Liver (tissue), 3 donors: ENCODE results near the gene BTLA.
"Not testable (repeated sequence)": the region's sequence is repeated elsewhere in the genome, so short reads cannot be mapped to it uniquely, and the experiment has no call there.

Experiments used
- HNF4A ChIP-seq, 2 donors: conservative IDR thresholded peaks; 2 replicates each; pipeline ENCODE4 v1.6.1; 2016; ENCODE audit warnings: antibody characterized with exemption in 2 of 2, mild to moderate bottlenecking in 2 of 2
- HNF4G ChIP-seq: IDR thresholded peaks from 2 replicates; pipeline ENCODE4 v1.6.1; 2016; ENCODE audit warnings: antibody characterized with exemption
- MAX ChIP-seq: IDR thresholded peaks from 2 replicates; pipeline ENCODE4 v1.6.1; 2016; ENCODE audit warnings: antibody characterized with exemption
- RAD21 ChIP-seq, 2 donors: IDR thresholded peaks; 2 replicates each; pipeline ENCODE4 v1.6.1; 2016; ENCODE audit warnings: antibody characterized with exemption in 2 of 2, mild to moderate bottlenecking in 2 of 2
- RXRA ChIP-seq, 2 donors: IDR thresholded peaks; 2 replicates each; pipeline ENCODE4 v1.6.1; 2017 to 2018; ENCODE audit warnings: antibody characterized with exemption in 2 of 2, mild to moderate bottlenecking in 1 of 2
- YY1 ChIP-seq: IDR thresholded peaks from 2 replicates; pipeline ENCODE4 v1.6.1; 2016; ENCODE audit warnings: antibody characterized with exemption, mild to moderate bottlenecking
- TF ChIP-seq, protein P1 (sequence below): fragments of 150-350 bp; IDR thresholded peaks from 2 replicates; pipeline ENCODE4 v1.5.1; 2017; ENCODE audit warnings: improper control_type of control experiment, low read depth, low read length; ENCODE audit not compliant: missing input control
- TF ChIP-seq, protein P2 (sequence below): IDR thresholded peaks from 2 replicates; pipeline ENCODE4 v1.6.1; 2016; ENCODE audit warnings: antibody characterized with exemption
- donor health status: healthy.
- donor health status: healthy.

DNA sequence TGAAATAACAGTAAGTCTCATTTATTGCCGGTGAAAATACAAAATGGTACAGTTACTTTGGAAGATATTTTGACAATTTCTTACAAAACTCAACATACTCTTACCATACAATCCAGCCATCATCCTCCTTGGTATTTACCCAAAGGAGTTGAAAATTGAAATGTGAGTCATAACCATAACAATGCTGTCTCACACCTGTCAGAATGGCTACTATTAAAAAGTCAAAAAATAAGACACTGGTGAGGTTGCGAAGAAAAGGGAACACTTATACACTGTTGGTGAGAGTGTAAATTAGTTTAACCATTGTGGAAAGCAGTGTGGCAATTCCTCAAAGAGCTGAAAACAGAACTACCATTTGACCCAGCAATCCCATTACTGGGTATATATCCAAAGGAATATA, 37.5 kb downstream of the BTLA start:
- not testable (repeated sequence) for TF ChIP-seq RXRA (IDR thresholded peaks at IDR 0.05); YY1; HNF4G; RAD21 (IDR thresholded peaks at IDR 0.05); HNF4A (conservative IDR thresholded peaks at IDR 0.05); MAX
- TF ChIP-seq, protein P1, sequence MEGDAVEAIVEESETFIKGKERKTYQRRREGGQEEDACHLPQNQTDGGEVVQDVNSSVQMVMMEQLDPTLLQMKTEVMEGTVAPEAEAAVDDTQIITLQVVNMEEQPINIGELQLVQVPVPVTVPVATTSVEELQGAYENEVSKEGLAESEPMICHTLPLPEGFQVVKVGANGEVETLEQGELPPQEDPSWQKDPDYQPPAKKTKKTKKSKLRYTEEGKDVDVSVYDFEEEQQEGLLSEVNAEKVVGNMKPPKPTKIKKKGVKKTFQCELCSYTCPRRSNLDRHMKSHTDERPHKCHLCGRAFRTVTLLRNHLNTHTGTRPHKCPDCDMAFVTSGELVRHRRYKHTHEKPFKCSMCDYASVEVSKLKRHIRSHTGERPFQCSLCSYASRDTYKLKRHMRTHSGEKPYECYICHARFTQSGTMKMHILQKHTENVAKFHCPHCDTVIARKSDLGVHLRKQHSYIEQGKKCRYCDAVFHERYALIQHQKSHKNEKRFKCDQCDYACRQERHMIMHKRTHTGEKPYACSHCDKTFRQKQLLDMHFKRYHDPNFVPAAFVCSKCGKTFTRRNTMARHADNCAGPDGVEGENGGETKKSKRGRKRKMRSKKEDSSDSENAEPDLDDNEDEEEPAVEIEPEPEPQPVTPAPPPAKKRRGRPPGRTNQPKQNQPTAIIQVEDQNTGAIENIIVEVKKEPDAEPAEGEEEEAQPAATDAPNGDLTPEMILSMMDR = not testable (repeated sequence)
- TF ChIP-seq, protein P2, sequence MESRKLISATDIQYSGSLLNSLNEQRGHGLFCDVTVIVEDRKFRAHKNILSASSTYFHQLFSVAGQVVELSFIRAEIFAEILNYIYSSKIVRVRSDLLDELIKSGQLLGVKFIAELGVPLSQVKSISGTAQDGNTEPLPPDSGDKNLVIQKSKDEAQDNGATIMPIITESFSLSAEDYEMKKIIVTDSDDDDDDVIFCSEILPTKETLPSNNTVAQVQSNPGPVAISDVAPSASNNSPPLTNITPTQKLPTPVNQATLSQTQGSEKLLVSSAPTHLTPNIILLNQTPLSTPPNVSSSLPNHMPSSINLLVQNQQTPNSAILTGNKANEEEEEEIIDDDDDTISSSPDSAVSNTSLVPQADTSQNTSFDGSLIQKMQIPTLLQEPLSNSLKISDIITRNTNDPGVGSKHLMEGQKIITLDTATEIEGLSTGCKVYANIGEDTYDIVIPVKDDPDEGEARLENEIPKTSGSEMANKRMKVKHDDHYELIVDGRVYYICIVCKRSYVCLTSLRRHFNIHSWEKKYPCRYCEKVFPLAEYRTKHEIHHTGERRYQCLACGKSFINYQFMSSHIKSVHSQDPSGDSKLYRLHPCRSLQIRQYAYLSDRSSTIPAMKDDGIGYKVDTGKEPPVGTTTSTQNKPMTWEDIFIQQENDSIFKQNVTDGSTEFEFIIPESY = not testable (repeated sequence)
